GM12878 (cell line): Measurements from ENCODE around the gene STAG1. TPM values are rescaled to one million over a fixed set of nuclear protein-coding genes. Genes with fewer than 3 reads are reported as not detected.

ENCODE experiments used
- ATAC-seq: fragments of 200-7000 bp; cut with Tn5 transposase; 3 replicates; pipeline ENCODE4 v1.9.1; 2020; ENCODE audit warnings: mild to moderate bottlenecking, moderate library complexity
- BruUV-seq: library from RNA; stranded (reverse); fragments of 400-500 nt; replicated peaks from 2 replicates; lab custom pipeline; 2021; lab: Mats Ljungman, UMichigan
- CTCF ChIA-PET: fragments of 300-600 bp; sonication (Branson Sonifier 250); formaldehyde crosslinking; extraction: SDS; loops from one replicate; lab custom pipeline; 2021; ENCODE audit warnings: inconsistent platforms; lab: Yijun Ruan, JAX
- POLR2A ChIA-PET: fragments of 350-600 bp; formaldehyde crosslinking; extraction: SDS; loops from one replicate; lab custom pipeline; 2021; ENCODE audit warnings: inconsistent platforms; lab: Charles Lee
- RAD21 ChIA-PET: fragments of 300-600 bp; sonication (Branson Sonifier 250); formaldehyde crosslinking; loops from one replicate; lab custom pipeline; 2023; ENCODE audit warnings: antibody characterized with exemption; ENCODE audit not compliant: unreplicated experiment; lab: Charles Lee
- SMC1A ChIA-PET: fragments of 300-600 bp; sonication (Branson Sonifier 250); formaldehyde crosslinking; loops from one replicate; lab custom pipeline; 2023; ENCODE audit not compliant: unreplicated experiment, uncharacterized antibody; lab: Charles Lee
- DNase-seq: peaks from one replicate; pipeline ENCODE4 v3.0.0-alpha.2; 2011; ENCODE audit warnings: low read depth, low spot score
- FAIRE-seq: peaks from 3 replicates; lab custom pipeline; 2011; peaks lifted over from hg19 to GRCh38; lab: Jason Lieb, UNC
- H2AFZ ChIP-seq: 2 replicates; pipeline ENCODE4 v1.6.0; 2011; ENCODE audit warnings: low read depth, low read length, control low read depth; ENCODE audit not compliant: control insufficient read depth
- H3K27ac ChIP-seq: 2 replicates; pipeline ENCODE4 v1.5.1; 2011; ENCODE audit warnings: control low read depth; ENCODE audit not compliant: control insufficient read depth, insufficient read depth
- H3K27me3 ChIP-seq, 2 experiments: replicated peaks in 1 of 2; 2 replicates each; pipeline versions ENCODE4 v1.6.0 to v1.6.1; 2011; ENCODE audit warnings: low read length in 1 of 2; ENCODE audit not compliant: control insufficient read depth in 2 of 2, insufficient read depth in 2 of 2
- H3K36me3 ChIP-seq, 2 experiments: 2 replicates each; pipeline ENCODE4 v1.5.1; 2011; ENCODE audit warnings: low read length in 1 of 2; ENCODE audit not compliant: control insufficient read depth in 2 of 2, insufficient read depth in 2 of 2
- H3K4me1 ChIP-seq: 2 replicates; pipeline ENCODE4 v1.6.1; 2011; ENCODE audit warnings: mild to moderate bottlenecking, low read length, moderate library complexity, mixed read lengths; ENCODE audit not compliant: control insufficient read depth, insufficient read depth
- H3K4me2 ChIP-seq: 2 replicates; pipeline ENCODE4 v1.6.0; 2011; ENCODE audit warnings: control low read depth; ENCODE audit not compliant: control insufficient read depth, insufficient read depth
- H3K4me3 ChIP-seq: fragments of 200-600 bp; sonication (generic); 2 replicates; pipeline ENCODE4 v1.5.1; 2016
- H3K79me2 ChIP-seq: 2 replicates; pipeline ENCODE4 v1.6.0; 2011; ENCODE audit warnings: low read length; ENCODE audit not compliant: control insufficient read depth, insufficient read depth
- H3K9ac ChIP-seq: 2 replicates; pipeline ENCODE4 v1.8.0; 2011; ENCODE audit warnings: low read length, control low read depth, mixed read lengths; ENCODE audit not compliant: control insufficient read depth, insufficient read depth
- H3K9me3 ChIP-seq: replicated peaks from 3 replicates; pipeline ENCODE4 v1.5.1; 2011; ENCODE audit warnings: mild to moderate bottlenecking, low read length; ENCODE audit not compliant: control insufficient read depth, insufficient read depth
- H4K20me1 ChIP-seq: 2 replicates; pipeline ENCODE4 v1.6.0; 2011; ENCODE audit not compliant: control insufficient read depth, insufficient read depth
- ELK1 ChIP-seq: IDR thresholded peaks from 2 replicates; pipeline ENCODE4 v1.6.1; 2012; ENCODE audit warnings: low read depth, low read length, improper control_type of control experiment
- JUNB ChIP-seq: IDR thresholded peaks from 2 replicates; pipeline ENCODE4 v1.6.1; 2016; ENCODE audit warnings: antibody characterized with exemption, mild to moderate bottlenecking
- KAT2A ChIP-seq: conservative IDR thresholded peaks from 2 replicates; pipeline ENCODE4 v1.6.1; 2011; ENCODE audit warnings: low read depth, low read length; ENCODE audit not compliant: control insufficient read depth
- MLLT1 ChIP-seq: fragments of 450-650 bp; IDR thresholded peaks from 2 replicates; pipeline ENCODE4 v1.6.1; 2016; ENCODE audit warnings: mild to moderate bottlenecking
- MYC ChIP-seq: IDR thresholded peaks from 2 replicates; pipeline ENCODE4 v1.6.1; 2011; ENCODE audit warnings: mild to moderate bottlenecking, low read length, moderate library complexity, inconsistent platforms; ENCODE audit not compliant: insufficient read depth, insufficient replicate concordance, insufficient read length, severe bottlenecking
- PML ChIP-seq: IDR thresholded peaks from 2 replicates; pipeline ENCODE4 v1.6.1; 2012; ENCODE audit warnings: low read length, inconsistent platforms
- POLR2AphosphoS2 ChIP-seq: IDR thresholded peaks from 2 replicates; pipeline ENCODE4 v1.6.1; 2011; ENCODE audit warnings: low read depth, mild to moderate bottlenecking, low read length, improper control_type of control experiment, moderate library complexity
- SPI1 ChIP-seq: IDR thresholded peaks from 2 replicates; pipeline ENCODE4 v1.6.1; 2011; ENCODE audit warnings: low read depth, mild to moderate bottlenecking, low read length, moderate library complexity, borderline replicate concordance; ENCODE audit not compliant: insufficient read depth
- SUPT20H ChIP-seq: IDR thresholded peaks from 2 replicates; pipeline ENCODE4 v1.6.1; 2011; ENCODE audit warnings: low read depth, mild to moderate bottlenecking, low read length, moderate library complexity, borderline replicate concordance; ENCODE audit not compliant: control insufficient read depth
- TCF7 ChIP-seq: IDR thresholded peaks from 2 replicates; pipeline ENCODE4 v1.6.1; 2014; ENCODE audit warnings: antibody characterized with exemption, borderline replicate concordance
- YBX1 ChIP-seq: fragments of 450-650 bp; IDR thresholded peaks from 2 replicates; pipeline ENCODE4 v1.6.1; 2016; ENCODE audit warnings: antibody characterized with exemption
- ZBTB33 ChIP-seq: fragments of 450-650 bp; IDR thresholded peaks from 2 replicates; pipeline ENCODE4 v1.6.1; 2017; ENCODE audit warnings: mild to moderate bottlenecking
- ZZZ3 ChIP-seq: IDR thresholded peaks from 2 replicates; pipeline ENCODE4 v1.6.1; 2011; ENCODE audit warnings: low read depth; ENCODE audit not compliant: control insufficient read depth, insufficient read length
- WGBS: methylation state at CpG from one replicate; pipeline ENCODE4 v1.1.6; 2016; ENCODE audit warnings: low lambda C conversion rate; ENCODE audit not compliant: insufficient replicate concordance, insufficient coverage; ENCODE audit errors: missing lambda C conversion rate; 5-methylcytosine and 5-hydroxymethylcytosine counted together
- in situ Hi-C: fragments of 300-500 bp; cut with MboI; formaldehyde crosslinking; loops from 9 replicates; pipeline ENCODE4 v1.14.3; 2018; ENCODE audit warnings: mixed read lengths
- intact Hi-C: fragments of 100-400 bp; cut with micrococcal nuclease; formaldehyde crosslinking; loops from one replicate; pipeline ENCODE4 v1.14.2; 2022; ENCODE audit not compliant: unreplicated experiment
- polyA plus RNA-seq, 11 experiments: library from polyadenylated mRNA; depleted of rRNA in 4 of 11; unstranded in 6 of 11; stranded (reverse) in 5 of 11; fragments of >200 nt; fragmentation: Nextera tagmentation in 4 of 11; fragmentation: Illumina TruSeq in 1 of 11; extraction: Ambion mirVana in 4 of 11; extraction: Trizol in 1 of 11; gene quantifications; 1 replicate in 1 of 11; 2 replicates in 10 of 11; pipeline versions ENCODE4 v1.2.1 to v1.2.3, GENCODE V29; 2011 to 2016; ENCODE audit warnings: inconsistent platforms in 2 of 11, missing spikeins in 2 of 11, low read depth in 1 of 11
- total RNA-seq, 4 experiments: library from RNA; depleted of rRNA in 3 of 4; stranded (reverse); fragments of >200 nt in 3 of 4; fragmentation: Illumina TruSeq in 1 of 4; extraction: Trizol in 1 of 4; gene quantifications; 2 replicates each; pipeline versions ENCODE4 v1.2.1 to v1.2.3, GENCODE V29; 2013 to 2021

STAG1 gene
- total and polyA plus RNA-seq, 10 of the 15 experiments (the other 5 are each of a cell fraction or from before 2014, with no cell fraction given): 4.4 to 30.1 (median 20.2) TPM

- TF ChIP-seq TCF7 (no peak), KAT2A (no peak)
These were observed 235.5 kb downstream of the STAG1 start (continued) for GRCh38 chr3:136516656-136517055.

- Histone ChIP-seq H3K36me3 (no peaks in the 10 kb centered on the region; a peak in 1 of 4 replicates), H3K4me3 (no peak overlapping the region), H3K4me2 (no peak overlapping the region), H2AFZ (no peak overlapping the region)
- BruUV-seq: no TSS peak
- no peak for FAIRE-seq
- ATAC-seq: no peak
- SMC1A ChIA-PET: interaction anchor here (0.8 kb wide), 1 partner anchor 236 kb away, joined by 4 read pairs; no protein-coding TSS in a partner anchor
- no peak for TF ChIP-seq SPI1
- no peak for TF ChIP-seq POLR2AphosphoS2
- no peak for TF ChIP-seq MLLT1
- no peak for TF ChIP-seq PML
- no peak for TF ChIP-seq MYC
- no peak for TF ChIP-seq ELK1
- TF ChIP-seq YBX1: no peak
- TF ChIP-seq ZBTB33: no peak
- TF ChIP-seq JUNB: no peak
- TF ChIP-seq SUPT20H: no peak
- no peak for TF ChIP-seq ZZZ3
- TF ChIP-seq, all 136 proteins: peak for 0
- no peaks in the 10 kb centered on the region for H3K79me2 ChIP-seq
- H4K20me1 ChIP-seq: no peaks in the 10 kb centered on the region
- ChIA-PET POLR2A (no interaction called here), CTCF (interaction anchor here (1.0 kb wide), 1 partner anchor 124 kb away, joined by 3 read pairs; no protein-coding TSS in a partner anchor), RAD21 (no interaction called here)
- no peak overlapping the region for H3K9ac ChIP-seq
- no peaks in the 10 kb centered on the region for H3K4me1 ChIP-seq
- intact Hi-C loops: no loop called here
- WGBS: 98% methylated on average over 5 of the region's 5 CpGs
- in situ Hi-C loops: no loop called here
- H3K27ac ChIP-seq: no peak overlapping the region
- H3K9me3 ChIP-seq: no peaks in the 10 kb centered on the region
- DNase-seq: no peak
- no peaks in the 10 kb centered on the region for H3K27me3 ChIP-seq
These were observed 236.1 kb downstream of the STAG1 start for GRCh38 chr3:136516095-136516494.
